22Rv1 (cell line): ENCODE measurements around the gene SLC16A5.

Experiments used
- CTCF ChIP-seq: fragments of 450-650 bp; IDR thresholded peaks from 2 replicates; pipeline ENCODE4 v1.5.1; 2017; ENCODE audit warnings: mild to moderate bottlenecking
- ZFX ChIP-seq: fragments of 450-650 bp; IDR thresholded peaks from 2 replicates; pipeline ENCODE4 v1.6.1; 2017; ENCODE audit warnings: antibody characterized with exemption, borderline replicate concordance

DNA sequence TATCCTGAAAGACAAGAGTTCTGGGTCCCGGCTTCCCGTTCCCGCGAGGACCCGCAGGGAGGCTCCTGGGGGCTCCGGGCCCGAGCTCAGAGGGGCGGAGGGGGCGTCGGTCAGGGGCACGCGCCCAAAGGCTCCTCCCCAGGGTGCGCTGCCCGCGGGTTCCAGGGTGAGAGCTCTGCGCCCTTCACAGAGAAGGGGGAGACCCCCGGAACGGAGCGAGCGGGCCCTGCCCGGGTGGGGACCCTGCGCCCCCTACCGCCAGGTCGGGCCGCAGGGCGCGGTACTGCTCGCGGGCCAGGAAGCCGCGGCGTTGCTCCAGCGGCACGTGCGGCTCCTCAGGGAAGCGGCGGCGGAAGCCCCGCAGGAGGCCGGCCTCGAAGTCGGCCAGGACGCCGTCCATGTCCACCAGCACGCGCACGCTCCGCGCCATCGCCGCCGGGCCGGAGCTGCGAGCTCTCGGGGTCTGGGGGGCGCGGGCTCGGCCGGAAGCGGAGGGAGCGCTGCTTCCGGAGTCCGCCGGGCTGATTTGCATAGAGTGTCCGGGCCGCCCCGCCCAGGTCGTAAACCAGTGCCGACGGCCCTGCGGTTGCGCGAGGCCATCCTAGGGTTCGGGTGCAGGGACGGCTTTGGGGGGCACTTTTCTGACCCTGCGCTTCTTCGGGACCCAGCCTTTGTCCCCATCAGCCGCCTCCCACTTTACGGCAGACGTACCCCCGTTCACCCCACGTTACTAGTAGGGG is 43.7 kb downstream of the SLC16A5 start, which contains the start of gene NT5C:
- TF ChIP-seq CTCF = peak; percentile 84
- no peak for TF ChIP-seq ZFX
